NCI-H2196 (cell line): Measurements from ENCODE around the gene ZNF655.

Experiments
- DNase-seq: peaks from one replicate; lab custom pipeline; 2025; ENCODE audit not compliant: unreplicated experiment; lab: John Stamatoyannopoulos, UW

ZNF655 gene

GRCh38 chr7:99605527-99605926, 47.1 kb downstream of the ZNF655 start:
- no peak for DNase-seq

- DNase-seq: no peak
Measured at GRCh38 chr7:99606531-99606930, 48.1 kb downstream of the ZNF655 start.

GRCh38 chr7:99607548-99607947, 49.1 kb downstream of the ZNF655 start:
- no peak for DNase-seq

GRCh38 chr7:99614495-99614894, 56.1 kb downstream of the ZNF655 start:
- no peak for DNase-seq

- DNase-seq: no peak
Measured at GRCh38 chr7:99615989-99616358, 57.5 kb downstream of the ZNF655 start.

- peak; percentile 95 for DNase-seq
Measured at GRCh38 chr7:99616359-99617191, 58.1 kb downstream of the ZNF655 start, which contains the start of gene ZSCAN25. Gene ZSCAN25 (plus strand): TSS chr7:99616946. CDS start chr7:99619607, 2,661 bp downstream.

- DNase-seq: no peak
Measured at GRCh38 chr7:99617192-99617781, 58.8 kb downstream of the ZNF655 start.

GRCh38 chr7:99618726-99619125, 60.3 kb downstream of the ZNF655 start:
- no peak for DNase-seq

- DNase-seq: no peak
Measured at GRCh38 chr7:99619571-99620130, 61.2 kb downstream of the ZNF655 start.

- DNase-seq: no peak
Measured at GRCh38 chr7:99621271-99621670, 62.8 kb downstream of the ZNF655 start.

- no peak for DNase-seq
Measured at GRCh38 chr7:99622596-99622995, 64.2 kb downstream of the ZNF655 start.

GRCh38 chr7:99623091-99623693, 64.8 kb downstream of the ZNF655 start:
- DNase-seq: no peak

GRCh38 chr7:99623702-99624447, 65.4 kb downstream of the ZNF655 start:
- DNase-seq: no peak

GRCh38 chr7:99624484-99624883, 66.0 kb downstream of the ZNF655 start:
- DNase-seq: no peak

GRCh38 chr7:99625321-99625720, 66.9 kb downstream of the ZNF655 start:
- DNase-seq: no peak

GRCh38 chr7:99625961-99626360, 67.5 kb downstream of the ZNF655 start:
- no peak for DNase-seq
